Cortex of kidney (tissue), 1 donor: Measurements from ENCODE around the gene MED19.
"Not testable (repeated sequence)": the region's sequence is repeated elsewhere in the genome, so short reads cannot be mapped to it uniquely, and the experiment has no call there.

Experiments
- DNase-seq: peaks from one replicate; lab custom pipeline; 2025; lab: John Stamatoyannopoulos, UW

Gene MED19

DNA sequence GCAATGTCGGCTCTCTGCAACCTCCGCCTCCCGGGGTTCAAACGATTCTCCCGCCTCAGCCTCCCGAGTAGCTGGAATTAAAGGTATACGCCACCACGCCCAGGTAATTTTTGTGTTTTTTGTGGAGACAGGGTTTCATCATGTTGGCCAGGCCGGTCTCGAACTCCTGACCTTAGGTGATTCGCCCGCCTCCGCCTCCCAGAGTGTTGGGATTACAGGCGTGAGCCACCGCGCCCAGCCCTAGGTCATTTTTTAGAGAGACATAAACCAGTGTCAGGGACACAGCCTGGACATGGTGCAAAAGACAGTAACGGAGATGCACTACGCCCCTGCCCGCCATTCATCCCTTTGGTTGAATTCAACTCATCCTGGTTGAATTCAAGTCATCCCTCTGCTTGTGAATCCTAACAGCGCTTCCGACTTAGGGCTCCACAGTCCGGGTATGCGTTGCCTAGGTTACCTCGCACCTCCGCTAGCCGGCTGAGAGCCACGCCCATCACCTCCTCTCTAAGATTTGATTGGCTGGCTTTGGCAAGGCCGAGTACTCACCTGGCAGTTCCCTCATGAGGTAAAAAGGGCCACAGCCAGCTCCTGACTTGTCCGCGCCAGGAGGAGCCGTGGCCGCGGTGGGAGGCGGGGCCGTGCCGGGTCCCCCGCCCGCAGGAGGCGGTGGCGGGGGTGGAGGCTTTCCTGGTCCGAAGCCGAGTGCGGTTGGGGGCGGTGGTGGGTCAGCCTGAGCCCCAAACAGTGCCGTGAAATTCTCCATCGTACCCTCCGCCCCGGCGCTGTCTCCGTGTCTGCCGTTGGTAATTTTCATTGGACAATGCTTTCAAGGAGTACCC is at the start of gene MED19:
MED19 (minus strand) TSS at position 802 of the 842 bp plus-strand sequence; CDS start at position 766, 36 bp downstream.
- DNase-seq: peak; percentile 9

DNA sequence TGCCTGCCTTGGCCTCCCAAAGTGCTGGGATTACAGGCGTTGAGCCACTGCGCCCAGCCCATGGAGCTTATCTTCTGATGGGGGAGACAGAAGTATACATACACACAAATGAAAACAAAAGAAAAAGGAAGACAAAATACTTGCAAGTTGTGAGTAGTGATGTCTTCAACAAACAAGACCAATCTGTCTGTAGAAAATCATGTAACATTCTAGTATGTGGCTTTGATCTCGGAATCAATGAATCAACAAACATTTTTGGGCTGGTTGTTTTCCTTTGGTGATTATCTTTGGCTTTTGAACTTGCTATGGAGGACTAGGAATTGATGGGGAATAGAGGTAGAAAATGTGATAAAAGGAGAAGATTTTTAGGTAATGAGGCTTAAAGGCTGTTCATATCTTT is 46.2 kb upstream of the MED19 start:
- no peak for DNase-seq

- DNase-seq: no peak
Measured at GRCh38 chr11:57752954-57753353, 40.9 kb upstream of the MED19 start.

- DNase-seq: no peak
Measured at GRCh38 chr11:57751676-57752253, 39.8 kb upstream of the MED19 start, which contains the start of gene BTBD18. BTBD18 (minus strand) TSS chr11:57751819; CDS start chr11:57751188, 631 bp downstream.

GRCh38 chr11:57751176-57751575 is 39.2 kb upstream of the MED19 start:
- no peak for DNase-seq

- no peak for DNase-seq
Measured at GRCh38 chr11:57746920-57747319, 34.9 kb upstream of the MED19 start.

DNA sequence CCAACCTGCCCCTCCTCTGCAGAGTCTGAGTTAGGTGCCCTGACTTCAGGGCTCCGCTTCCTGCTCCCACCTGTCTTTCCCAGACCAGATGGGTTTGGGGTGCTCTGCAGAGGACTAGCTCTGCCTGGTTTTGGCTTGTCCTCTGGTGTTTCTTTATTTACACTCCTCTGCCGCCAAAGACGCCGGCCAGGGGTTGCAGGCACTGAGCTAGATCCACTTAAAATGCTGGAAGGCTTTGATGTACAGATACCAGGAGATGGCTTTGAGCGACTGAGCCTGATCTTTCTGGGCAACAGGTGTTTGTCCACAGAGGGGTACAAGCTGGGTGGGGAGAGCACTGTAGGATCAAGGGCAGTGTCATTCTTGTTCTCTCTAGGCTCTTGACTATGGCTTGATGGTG is 33.2 kb upstream of the MED19 start:
- DNase-seq: no peak

- DNase-seq: no peak
Measured at GRCh38 chr11:57744357-57744756, 32.3 kb upstream of the MED19 start.

GRCh38 chr11:57742087-57742452 is 30.1 kb upstream of the MED19 start:
- DNase-seq: no peak

GRCh38 chr11:57741132-57742086 is 29.4 kb upstream of the MED19 start, which contains the start of gene SELENOH:
SELENOH (plus strand) TSS chr11:57741491; CDS start chr11:57741596, 105 bp downstream.
- DNase-seq: peak; percentile 24

- no peak for DNase-seq
Measured at GRCh38 chr11:57735619-57736298, 23.7 kb upstream of the MED19 start.

DNA sequence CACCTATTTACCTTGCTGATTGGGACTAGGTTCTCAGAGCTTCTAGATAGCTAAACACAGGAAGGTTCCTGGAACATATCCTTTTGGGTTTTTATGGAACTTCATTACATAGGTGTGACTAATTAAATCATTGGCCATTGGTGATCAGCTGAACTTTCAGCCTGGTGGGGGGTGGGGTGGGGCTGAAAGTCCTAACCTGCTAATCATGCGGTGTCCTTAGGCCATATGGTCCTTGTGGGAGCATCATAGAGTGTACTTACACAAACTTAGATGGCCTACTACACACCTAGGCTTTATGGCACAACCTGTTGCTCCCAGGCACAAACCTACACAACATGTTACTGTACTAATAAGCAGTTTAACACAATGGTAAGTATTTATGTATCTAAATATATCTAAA is 20.6 kb upstream of the MED19 start:
- no peak for DNase-seq

GRCh38 chr11:57729479-57729878 is 17.5 kb upstream of the MED19 start:
- DNase-seq: no peak

DNA sequence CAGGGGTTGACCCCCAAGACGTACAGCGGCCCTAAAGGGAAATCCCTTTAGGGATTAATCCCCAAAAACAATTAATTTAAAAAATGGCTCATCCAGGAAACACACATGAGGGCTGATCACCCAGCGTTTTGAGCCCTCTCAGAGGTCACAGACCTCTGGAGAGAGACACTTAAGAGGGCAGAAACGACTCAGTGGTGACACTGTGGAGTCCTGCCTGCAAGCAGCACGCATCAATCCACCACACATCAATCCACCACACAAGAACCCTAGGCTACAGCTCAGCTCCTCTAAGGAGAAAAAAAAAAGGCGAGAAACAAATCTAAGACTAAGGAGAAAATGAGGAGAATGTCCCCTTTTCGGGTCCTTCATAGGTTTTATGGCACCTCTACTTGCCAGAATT is 16.8 kb upstream of the MED19 start:
- DNase-seq: no peak

DNA sequence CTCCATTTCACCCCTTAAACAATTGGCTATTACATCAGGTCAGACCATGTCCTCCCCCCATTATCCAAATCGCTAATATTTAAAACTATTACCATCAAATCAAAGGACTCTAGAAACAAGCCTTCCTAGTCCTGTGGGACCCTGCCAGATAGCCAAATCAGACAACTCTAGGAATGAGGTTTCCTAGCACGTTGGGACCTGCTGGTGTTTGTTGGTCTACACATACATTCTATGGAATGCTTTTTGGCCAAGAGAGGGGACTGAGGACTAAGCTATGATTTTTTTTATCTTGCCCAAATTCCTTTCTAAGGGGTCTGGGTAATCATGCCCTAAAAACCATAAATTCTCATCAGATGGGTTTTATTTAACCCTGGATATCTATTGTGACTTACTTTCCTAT is 15.2 kb upstream of the MED19 start:
- no peak for DNase-seq

DNA sequence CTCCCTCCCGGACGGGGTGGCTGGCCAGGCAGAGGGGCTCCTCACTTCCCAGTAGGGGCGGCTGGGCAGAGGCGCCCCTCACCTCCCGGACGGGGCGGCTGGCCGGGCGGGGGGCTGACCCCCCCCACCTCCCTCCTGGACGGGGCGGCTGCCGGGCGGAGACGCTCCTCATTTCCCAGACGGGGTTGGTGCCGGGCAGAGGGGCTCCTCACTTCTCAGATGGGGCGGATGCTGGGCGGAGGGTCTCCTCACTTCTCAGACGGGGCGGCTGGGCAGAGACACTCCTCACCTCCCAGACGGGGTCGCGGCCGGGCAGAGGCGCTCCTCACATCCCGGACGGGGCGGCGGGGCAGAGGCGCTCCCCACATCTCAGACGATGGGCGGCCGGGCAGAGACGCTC is 4.7 kb upstream of the MED19 start:
- not testable (repeated sequence) for DNase-seq

GRCh38 chr11:57713835-57714234 is 1.8 kb upstream of the MED19 start:
- no peak for DNase-seq

DNA sequence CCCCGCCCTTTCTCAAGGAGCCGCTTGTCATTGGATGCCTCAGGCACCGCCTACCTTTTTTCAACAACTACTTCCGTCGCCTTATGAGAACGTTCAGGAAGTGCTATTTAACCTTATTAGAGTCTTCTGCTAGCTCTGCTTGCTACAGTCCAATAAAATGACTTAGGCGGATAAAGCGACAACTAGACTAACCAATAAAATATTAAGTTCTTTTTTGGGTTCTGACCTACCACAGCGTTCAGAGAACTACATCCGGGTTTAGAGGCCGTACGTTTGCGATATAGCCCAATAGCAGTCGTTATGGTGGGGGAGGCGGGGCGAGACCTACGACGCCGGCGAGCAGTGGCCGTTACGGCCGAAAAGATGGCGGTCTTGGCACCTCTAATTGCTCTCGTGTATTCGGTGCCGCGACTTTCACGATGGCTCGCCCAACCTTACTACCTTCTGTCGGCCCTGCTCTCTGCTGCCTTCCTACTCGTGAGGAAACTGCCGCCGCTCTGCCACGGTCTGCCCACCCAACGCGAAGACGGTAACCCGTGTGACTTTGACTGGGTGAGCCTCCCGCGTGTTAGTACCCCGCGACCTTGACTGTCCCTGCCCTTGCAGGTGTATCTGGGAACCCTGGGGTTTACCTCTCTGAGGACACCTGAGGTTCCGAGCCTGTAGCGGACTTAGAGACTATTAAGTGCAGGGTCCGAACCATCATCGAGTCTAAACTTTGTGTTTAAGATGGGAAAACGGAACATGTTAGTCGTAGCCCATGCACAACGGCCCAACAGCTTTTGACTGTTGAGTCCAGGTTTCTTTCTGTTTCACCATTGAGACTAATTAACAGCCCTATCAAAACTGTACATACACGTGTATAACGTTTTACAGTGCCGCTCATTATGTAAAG is 488 bp upstream of the MED19 start, which contains the start of gene TMX2:
TMX2 (plus strand) TSS at position 338 of the 895 bp plus-strand sequence; CDS start at position 364, 26 bp downstream.
- DNase-seq: no peak

- no peak for DNase-seq
Measured at GRCh38 chr11:57709802-57710367, 2.1 kb downstream of the MED19 start.

- not testable (repeated sequence) for DNase-seq
Measured at GRCh38 chr11:57705432-57705831, 6.6 kb downstream of the MED19 start.
